Activated T-helper 1 cell treated with anti-CD3 and anti-CD28 coated beads, Interleukin-12 subunit alpha, Interleukin-12 subunit beta, Interleukin-2, Interleukin-4 antibody, amounts not matched to agents 30 ng/mL and 10 ng/mL and 1 ng/mL, durations not matched to agents 14 hours and 24 hours and 36 hours (primary cell): ENCODE results near the gene STXBP1. TPM values are rescaled to one million over a fixed set of nuclear protein-coding genes. Genes with fewer than 3 reads are reported as not detected.

Experiments
- DNase-seq: peaks from one replicate; pipeline ENCODE4 v3.0.0; 2021; ENCODE audit warnings: low spot score
- H3K27ac Mint-ChIP-seq: one replicate; pipeline ENCODE4 v1.8.0; 2021; ENCODE audit warnings: mild to moderate bottlenecking, mixed read lengths
- H3K27me3 Mint-ChIP-seq: one replicate; pipeline ENCODE4 v1.8.0; 2022; ENCODE audit warnings: mild to moderate bottlenecking, moderate library complexity, mixed read lengths; ENCODE audit not compliant: insufficient read depth
- H3K36me3 Mint-ChIP-seq: one replicate; pipeline ENCODE4 v1.8.0; 2021; ENCODE audit warnings: low read depth, mixed read lengths
- H3K4me1 Mint-ChIP-seq: one replicate; pipeline ENCODE4 v1.8.0; 2021; ENCODE audit warnings: low read depth, mixed read lengths
- H3K4me3 Mint-ChIP-seq: one replicate; pipeline ENCODE4 v1.8.0; 2021; ENCODE audit warnings: mild to moderate bottlenecking, moderate library complexity, mixed read lengths
- H3K9me3 Mint-ChIP-seq: one replicate; pipeline ENCODE4 v1.8.0; 2021; ENCODE audit warnings: mixed read lengths
- intact Hi-C: fragments of 100-400 bp; cut with micrococcal nuclease; formaldehyde crosslinking; loops from one replicate; pipeline ENCODE4 v1.15.1; 2024
- total RNA-seq: library from RNA; stranded (reverse); gene quantifications from 2 replicates; pipeline ENCODE4 v1.2.3, GENCODE V29; 2022

Gene STXBP1
- total RNA-seq, 1 donor from 2014 or later, result 32.9 TPM

GRCh38 chr9:127738666-127739065, 126.6 kb downstream of the STXBP1 start:
- Mint-ChIP-seq H3K36me3 (peaks cover 18% of the 10 kb centered on the region), H3K27ac (no peak overlapping the region), H3K4me3 (no peak overlapping the region)

GRCh38 chr9:127739614-127740330, 127.7 kb downstream of the STXBP1 start:
- H3K27ac Mint-ChIP-seq, result no peak overlapping the region

More at GRCh38 chr9:127738666-127739065, 126.6 kb downstream of the STXBP1 start:
- no peak for DNase-seq
- intact Hi-C loops, result loop anchor here (10.0 kb wide), 1 partner anchor 494 kb away; no protein-coding TSS in a partner anchor
- no peaks in the 10 kb centered on the region for H3K27me3 Mint-ChIP-seq
- no peaks in the 10 kb centered on the region for H3K9me3 Mint-ChIP-seq
- peaks cover 13% of the 10 kb centered on the region for H3K4me1 Mint-ChIP-seq

DNA sequence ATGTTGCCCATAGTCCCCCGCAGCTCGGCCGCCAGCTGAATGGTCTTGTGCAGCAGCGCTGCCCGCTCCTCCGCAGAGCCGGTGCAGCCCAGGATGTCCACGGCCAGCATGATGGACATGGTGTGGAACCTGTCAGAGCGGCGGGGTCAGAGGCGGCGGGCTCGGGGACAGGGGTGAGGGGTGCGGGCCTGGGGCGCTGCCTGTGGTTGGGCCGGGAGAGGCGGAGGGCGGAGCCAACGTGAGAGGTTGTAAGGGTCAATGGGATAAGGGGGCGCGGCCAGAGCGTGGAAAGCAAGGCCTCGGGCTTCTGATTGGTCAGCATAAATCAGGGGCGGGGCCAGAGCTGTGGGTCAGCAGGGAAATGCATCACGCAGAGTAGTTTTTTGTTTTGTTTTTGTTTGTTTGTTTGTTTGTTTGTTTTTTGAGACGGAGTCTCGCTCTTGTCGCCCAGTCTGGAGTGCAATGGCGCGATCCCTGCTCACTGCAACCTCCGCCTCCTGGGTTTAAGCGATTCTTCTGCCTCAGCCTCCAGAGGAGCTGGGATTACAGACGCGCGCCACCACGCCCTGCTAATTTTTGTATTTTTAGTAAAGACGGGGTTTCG, 129.9 kb downstream of the STXBP1 start:
- H3K27me3 Mint-ChIP-seq, result no peaks in the 10 kb centered on the region
- no peaks in the 10 kb centered on the region for H3K4me1 Mint-ChIP-seq
- no peak overlapping the region for H3K27ac Mint-ChIP-seq
- H3K4me3 Mint-ChIP-seq, result no peak overlapping the region
- H3K9me3 Mint-ChIP-seq, result no peaks in the 10 kb centered on the region
- intact Hi-C loops, result no loop called here
- DNase-seq, result no peak
- H3K36me3 Mint-ChIP-seq, result peaks cover 26% of the 10 kb centered on the region

More at GRCh38 chr9:127739614-127740330, 127.7 kb downstream of the STXBP1 start:
- H3K27me3 Mint-ChIP-seq, result no peaks in the 10 kb centered on the region
- peaks cover 6% of the 10 kb centered on the region for H3K4me1 Mint-ChIP-seq
- no peak overlapping the region for H3K4me3 Mint-ChIP-seq
- peaks cover 18% of the 10 kb centered on the region for H3K36me3 Mint-ChIP-seq
- H3K9me3 Mint-ChIP-seq, result no peaks in the 10 kb centered on the region
- intact Hi-C loops, result loop anchor here (10.0 kb wide), 1 partner anchor 495 kb away; no protein-coding TSS in a partner anchor
- DNase-seq, result no peak

Other genes starting within 250 kb of the STXBP1 start
- gene SLC2A8, start 215.1 kb upstream of the STXBP1 start, total RNA-seq, result 10.4 and 11.6 TPM in 2 replicates
- 21.7 and 23.1 TPM in 2 replicates for gene ZNF79, start 187.9 kb upstream of the STXBP1 start, total RNA-seq
- gene RPL12, start 160.9 kb upstream of the STXBP1 start, total RNA-seq, result 1,157 and 1,162 TPM in 2 replicates
- 23.8 and 25.8 TPM in 2 replicates for gene LRSAM1, start 160.8 kb upstream of the STXBP1 start, total RNA-seq
- gene CFAP157, start 94.7 kb downstream of the STXBP1 start, total RNA-seq, result 0.20 and 0.26 TPM in 2 replicates
- 22.9 and 23.5 TPM in 2 replicates for gene PTRH1, start 103.4 kb downstream of the STXBP1 start, total RNA-seq
- gene TTC16, start 103.8 kb downstream of the STXBP1 start, total RNA-seq, result 0.10 TPM in 1 of 2 replicates, not detected in the other
- gene TOR2A, start 123.0 kb downstream of the STXBP1 start, total RNA-seq, result 16.6 and 18.9 TPM in 2 replicates
- gene SH2D3C, start 166.4 kb downstream of the STXBP1 start, total RNA-seq, result 30.0 and 30.4 TPM in 2 replicates
- gene CDK9, start 173.8 kb downstream of the STXBP1 start, total RNA-seq, result 97.3 and 105 TPM in 2 replicates
- gene FPGS, start 190.6 kb downstream of the STXBP1 start, total RNA-seq, result 128 and 130 TPM in 2 replicates
- 32.2 and 33.0 TPM in 2 replicates for gene ENG, start 242.4 kb downstream of the STXBP1 start, total RNA-seq